ENCODE results near the gene FKBP1A.

Gene FKBP1A

GRCh38 chr20:1386323-1386722, 6.5 kb downstream of the FKBP1A start:
- no peak for DNase-seq (ENCODE audit: low spot score)

- DNase-seq (ENCODE audit: low spot score) = no peak
Measured at GRCh38 chr20:1383623-1384404, 9.0 kb downstream of the FKBP1A start.

- no peak for DNase-seq (ENCODE audit: low spot score)
Measured at GRCh38 chr20:1382670-1383069, 10.2 kb downstream of the FKBP1A start.

GRCh38 chr20:1381753-1382591, 10.9 kb downstream of the FKBP1A start:
- no peak for DNase-seq (ENCODE audit: low spot score)

GRCh38 chr20:1378735-1379125, 14.1 kb downstream of the FKBP1A start:
- peak; percentile 21 for DNase-seq (ENCODE audit: low spot score)

- peak; percentile 69 for DNase-seq (ENCODE audit: low spot score)
Measured at GRCh38 chr20:1377984-1378734, 14.7 kb downstream of the FKBP1A start.

- no peak for DNase-seq (ENCODE audit: low spot score)
Measured at GRCh38 chr20:1377341-1377871, 15.4 kb downstream of the FKBP1A start.

GRCh38 chr20:1376408-1377270, 16.2 kb downstream of the FKBP1A start:
- no peak for DNase-seq (ENCODE audit: low spot score)

- no peak for DNase-seq (ENCODE audit: low spot score)
Measured at GRCh38 chr20:1376007-1376406, 16.8 kb downstream of the FKBP1A start.

- no peak for DNase-seq (ENCODE audit: low spot score)
Measured at GRCh38 chr20:1375515-1375914, 17.3 kb downstream of the FKBP1A start.

GRCh38 chr20:1374246-1374645, 18.6 kb downstream of the FKBP1A start:
- DNase-seq (ENCODE audit: low spot score) = no peak

GRCh38 chr20:1373614-1374013, 19.2 kb downstream of the FKBP1A start:
- no peak for DNase-seq (ENCODE audit: low spot score)

- DNase-seq (ENCODE audit: low spot score) = no peak
Measured at GRCh38 chr20:1373036-1373435, 19.8 kb downstream of the FKBP1A start.

- DNase-seq (ENCODE audit: low spot score) = no peak
Measured at GRCh38 chr20:1371830-1372539, 20.9 kb downstream of the FKBP1A start.

- DNase-seq (ENCODE audit: low spot score) = no peak
Measured at GRCh38 chr20:1371202-1371782, 21.6 kb downstream of the FKBP1A start.

GRCh38 chr20:1370548-1371110, 22.2 kb downstream of the FKBP1A start:
- no peak for DNase-seq (ENCODE audit: low spot score)

- DNase-seq (ENCODE audit: low spot score) = no peak
Measured at GRCh38 chr20:1369970-1370369, 22.9 kb downstream of the FKBP1A start.

- DNase-seq (ENCODE audit: low spot score) = no peak
Measured at GRCh38 chr20:1368448-1369199, 24.2 kb downstream of the FKBP1A start.

- no peak for DNase-seq (ENCODE audit: low spot score)
Measured at GRCh38 chr20:1367479-1367878, 25.4 kb downstream of the FKBP1A start.

Data from SW480 (cell line).